HepG2 (cell line): ENCODE measurements around the gene CDHR3.

ENCODE experiments used
- DMAP1 ChIP-seq: IDR thresholded peaks from 2 replicates; pipeline ENCODE4 v1.6.1; 2016
- FOXA1 ChIP-seq, 2 experiments: fragments of 450-650 bp in 1 of 2; sonication (generic) in 1 of 2; formaldehyde crosslinking in 1 of 2; IDR thresholded peaks; 2 replicates each; pipeline versions ENCODE4 v1.4.0 to v1.6.1; 2016 to 2020; ENCODE audit warnings: missing genetic modification reagents in 1 of 2
- GTF2F1 ChIP-seq: fragments of 150-350 bp; IDR thresholded peaks from 2 replicates; pipeline ENCODE4 v1.6.1; 2014; ENCODE audit warnings: low read length
- IRF2 ChIP-seq: IDR thresholded peaks from 2 replicates; pipeline ENCODE4 v1.6.1; 2018; ENCODE audit warnings: missing genetic modification reagents, missing compliant biosample characterization
- NR2C2 ChIP-seq: sonication (generic); formaldehyde crosslinking; IDR thresholded peaks from 2 replicates; pipeline ENCODE4 v1.4.0; 2020; ENCODE audit warnings: missing genetic modification reagents, mild to moderate bottlenecking, moderate library complexity, borderline replicate concordance
- ZBTB7A ChIP-seq: sonication (generic); formaldehyde crosslinking; IDR thresholded peaks from 2 replicates; pipeline ENCODE4 v1.8.0; 2022; ENCODE audit warnings: mild to moderate bottlenecking, missing genetic modification reagents
- ZNF747 ChIP-seq: sonication (generic); formaldehyde crosslinking; IDR thresholded peaks from 2 replicates; pipeline ENCODE4 v1.8.1; 2023; ENCODE audit warnings: missing genetic modification reagents, mild to moderate bottlenecking, borderline replicate concordance
- ZSCAN30 ChIP-seq: sonication (generic); formaldehyde crosslinking; IDR thresholded peaks from 2 replicates; pipeline ENCODE4 v1.5.0; 2020; ENCODE audit warnings: mild to moderate bottlenecking, missing genetic modification reagents
- TF ChIP-seq, protein P1 (sequence below), 2 experiments: IDR thresholded peaks; 2 replicates each; pipeline ENCODE4 v1.6.1; 2011 to 2012; ENCODE audit warnings: low read length in 2 of 2, borderline replicate concordance in 1 of 2, low read depth in 1 of 2, mild to moderate bottlenecking in 1 of 2, moderate library complexity in 1 of 2
- TF ChIP-seq, protein P2 (sequence below): sonication (generic); formaldehyde crosslinking; IDR thresholded peaks from 2 replicates; pipeline ENCODE4 v1.5.0; 2020; ENCODE audit warnings: mild to moderate bottlenecking, missing genetic modification reagents, moderate library complexity

DNA sequence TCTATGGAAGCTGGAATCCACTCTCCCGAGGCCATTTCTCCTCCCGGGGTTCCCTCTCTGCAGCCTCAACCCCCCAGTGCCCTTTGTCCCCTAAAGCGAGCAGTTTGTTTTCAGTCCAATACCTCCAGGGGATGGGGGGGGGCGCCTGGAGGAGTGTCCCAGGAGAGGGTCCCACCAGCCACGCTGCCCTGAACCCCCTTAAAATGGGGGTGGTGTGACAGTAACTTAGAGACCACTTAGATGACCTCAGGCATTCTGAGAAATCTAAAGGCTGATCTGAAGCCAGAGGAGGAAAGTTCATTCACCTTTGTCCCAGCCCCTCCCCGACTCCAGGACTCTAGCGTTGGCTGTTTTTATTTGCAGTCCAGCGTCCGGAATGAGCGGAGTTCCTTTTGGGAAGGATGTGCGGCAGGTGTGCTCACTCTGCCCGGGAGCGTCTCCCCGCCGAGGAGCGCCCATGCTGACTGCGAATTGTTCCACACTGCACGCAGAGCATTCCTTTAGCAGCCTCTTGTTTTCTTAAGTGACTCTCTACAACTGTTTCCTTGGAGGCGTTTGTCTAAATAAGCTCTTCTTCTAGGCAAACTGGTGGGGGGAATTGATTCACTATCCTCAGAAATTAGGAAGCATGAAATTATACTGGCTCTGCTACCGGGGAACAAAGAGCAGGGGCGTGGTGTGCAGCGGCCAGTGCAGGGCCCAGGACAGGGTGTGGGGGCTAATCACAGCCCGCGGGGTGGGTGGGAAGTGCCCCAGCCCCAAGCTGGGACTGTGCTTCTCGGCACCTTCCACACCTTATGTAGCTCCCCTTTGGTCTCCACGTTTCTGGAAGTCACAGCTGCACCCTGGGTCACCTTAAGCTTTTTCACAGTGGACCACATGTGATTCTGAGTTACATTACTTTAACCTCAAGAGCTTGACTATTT is 102.8 kb downstream of the CDHR3 start:
- no peak for TF ChIP-seq NR2C2 (CRISPR knock-in tag)
- TF ChIP-seq, protein P1, sequence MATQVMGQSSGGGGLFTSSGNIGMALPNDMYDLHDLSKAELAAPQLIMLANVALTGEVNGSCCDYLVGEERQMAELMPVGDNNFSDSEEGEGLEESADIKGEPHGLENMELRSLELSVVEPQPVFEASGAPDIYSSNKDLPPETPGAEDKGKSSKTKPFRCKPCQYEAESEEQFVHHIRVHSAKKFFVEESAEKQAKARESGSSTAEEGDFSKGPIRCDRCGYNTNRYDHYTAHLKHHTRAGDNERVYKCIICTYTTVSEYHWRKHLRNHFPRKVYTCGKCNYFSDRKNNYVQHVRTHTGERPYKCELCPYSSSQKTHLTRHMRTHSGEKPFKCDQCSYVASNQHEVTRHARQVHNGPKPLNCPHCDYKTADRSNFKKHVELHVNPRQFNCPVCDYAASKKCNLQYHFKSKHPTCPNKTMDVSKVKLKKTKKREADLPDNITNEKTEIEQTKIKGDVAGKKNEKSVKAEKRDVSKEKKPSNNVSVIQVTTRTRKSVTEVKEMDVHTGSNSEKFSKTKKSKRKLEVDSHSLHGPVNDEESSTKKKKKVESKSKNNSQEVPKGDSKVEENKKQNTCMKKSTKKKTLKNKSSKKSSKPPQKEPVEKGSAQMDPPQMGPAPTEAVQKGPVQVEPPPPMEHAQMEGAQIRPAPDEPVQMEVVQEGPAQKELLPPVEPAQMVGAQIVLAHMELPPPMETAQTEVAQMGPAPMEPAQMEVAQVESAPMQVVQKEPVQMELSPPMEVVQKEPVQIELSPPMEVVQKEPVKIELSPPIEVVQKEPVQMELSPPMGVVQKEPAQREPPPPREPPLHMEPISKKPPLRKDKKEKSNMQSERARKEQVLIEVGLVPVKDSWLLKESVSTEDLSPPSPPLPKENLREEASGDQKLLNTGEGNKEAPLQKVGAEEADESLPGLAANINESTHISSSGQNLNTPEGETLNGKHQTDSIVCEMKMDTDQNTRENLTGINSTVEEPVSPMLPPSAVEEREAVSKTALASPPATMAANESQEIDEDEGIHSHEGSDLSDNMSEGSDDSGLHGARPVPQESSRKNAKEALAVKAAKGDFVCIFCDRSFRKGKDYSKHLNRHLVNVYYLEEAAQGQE (IDR thresholded peaks at IDR 0.05; ENCODE audit: borderline replicate concordance in 1 of 2, low read depth in 1 of 2, low read length in 2 of 2) = no peak
- TF ChIP-seq DMAP1 (CRISPR knock-in tag) = no peak
- no peak for TF ChIP-seq ZNF747 (CRISPR knock-in tag)
- TF ChIP-seq, protein P2, sequence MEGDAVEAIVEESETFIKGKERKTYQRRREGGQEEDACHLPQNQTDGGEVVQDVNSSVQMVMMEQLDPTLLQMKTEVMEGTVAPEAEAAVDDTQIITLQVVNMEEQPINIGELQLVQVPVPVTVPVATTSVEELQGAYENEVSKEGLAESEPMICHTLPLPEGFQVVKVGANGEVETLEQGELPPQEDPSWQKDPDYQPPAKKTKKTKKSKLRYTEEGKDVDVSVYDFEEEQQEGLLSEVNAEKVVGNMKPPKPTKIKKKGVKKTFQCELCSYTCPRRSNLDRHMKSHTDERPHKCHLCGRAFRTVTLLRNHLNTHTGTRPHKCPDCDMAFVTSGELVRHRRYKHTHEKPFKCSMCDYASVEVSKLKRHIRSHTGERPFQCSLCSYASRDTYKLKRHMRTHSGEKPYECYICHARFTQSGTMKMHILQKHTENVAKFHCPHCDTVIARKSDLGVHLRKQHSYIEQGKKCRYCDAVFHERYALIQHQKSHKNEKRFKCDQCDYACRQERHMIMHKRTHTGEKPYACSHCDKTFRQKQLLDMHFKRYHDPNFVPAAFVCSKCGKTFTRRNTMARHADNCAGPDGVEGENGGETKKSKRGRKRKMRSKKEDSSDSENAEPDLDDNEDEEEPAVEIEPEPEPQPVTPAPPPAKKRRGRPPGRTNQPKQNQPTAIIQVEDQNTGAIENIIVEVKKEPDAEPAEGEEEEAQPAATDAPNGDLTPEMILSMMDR = no peak
- no peak for TF ChIP-seq FOXA1 (IDR thresholded peaks at IDR 0.05)
- TF ChIP-seq FOXA1 (CRISPR knock-in tag; IDR thresholded peaks at IDR 0.05) = no peak
- no peak for TF ChIP-seq ZBTB7A (CRISPR knock-in tag)
- no peak for TF ChIP-seq GTF2F1
- no peak for TF ChIP-seq ZSCAN30 (CRISPR knock-in tag)
- no peak for TF ChIP-seq IRF2 (CRISPR knock-in tag)
